ENCODE measurements around the gene OASL. TPM values are rescaled to one million over a fixed set of nuclear protein-coding genes. Genes with fewer than 3 reads are reported as not detected.

OASL gene
- total RNA-seq, 1 donor from 2014 or later = not detected

DNA sequence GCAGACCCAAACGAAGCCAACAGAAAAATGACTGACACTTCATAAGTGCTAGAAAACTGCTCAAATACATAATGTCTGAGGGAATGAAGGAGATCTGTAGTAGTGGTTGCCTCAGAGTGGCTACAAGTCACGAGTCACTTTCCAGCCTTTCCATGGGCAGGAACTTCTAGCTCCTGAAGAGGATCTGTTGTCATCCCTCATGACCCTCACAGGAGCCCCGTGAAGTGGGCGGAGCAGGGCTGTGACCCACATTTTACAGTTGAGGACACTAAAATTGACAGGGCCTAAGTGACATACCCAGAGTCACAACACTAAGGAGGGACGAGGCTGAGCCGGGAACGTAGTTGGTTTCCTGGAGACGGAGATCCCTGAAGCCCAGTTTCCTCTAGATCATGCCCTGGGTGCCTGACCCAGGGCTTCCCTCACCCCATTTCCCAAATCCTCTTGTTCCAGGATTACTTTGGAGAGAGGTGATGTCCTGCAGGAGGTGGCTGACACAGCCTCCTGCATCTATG is 47.8 kb upstream of the OASL start:
- Histone ChIP-seq H3F3A (ENCODE audit: low read depth) (no peaks in the 10 kb centered on the region), H3K36me3 (no peaks in the 10 kb centered on the region), H3K4me2 (no peak overlapping the region), H2AFZ (replicated peaks) (no peak overlapping the region), H3K9ac (no peak overlapping the region), H3K4me3 (no peak overlapping the region), H3K27me3 (no peaks in the 10 kb centered on the region), H3K79me2 (ENCODE audit: low read depth) (no peaks in the 10 kb centered on the region), H3K4me1 (no peaks in the 10 kb centered on the region), H3K9me3 (ENCODE audit: low read depth) (no peaks in the 10 kb centered on the region), H3K27ac (no peak overlapping the region), H4K20me1 (ENCODE audit: low read depth) (no peaks in the 10 kb centered on the region)
- Mint-ChIP-seq H3K9me3 (no peaks in the 10 kb centered on the region), H3K27ac (no peak overlapping the region), H3K36me3 (no peaks in the 10 kb centered on the region), H3K4me3 (no peak overlapping the region), H3K27me3 (ENCODE audit: insufficient read depth, low read depth) (peaks cover 10% of the 10 kb centered on the region), H3K4me1 (peaks cover 6% of the 10 kb centered on the region)
- no peak for DNase-seq (ENCODE audit: low spot score)
- TF ChIP-seq EZH2 (IDR thresholded peaks at IDR 0.05) = no peak
- TF ChIP-seq EZH2phosphoT487 (IDR thresholded peaks at IDR 0.05) = no peak
- TF ChIP-seq, protein P1, sequence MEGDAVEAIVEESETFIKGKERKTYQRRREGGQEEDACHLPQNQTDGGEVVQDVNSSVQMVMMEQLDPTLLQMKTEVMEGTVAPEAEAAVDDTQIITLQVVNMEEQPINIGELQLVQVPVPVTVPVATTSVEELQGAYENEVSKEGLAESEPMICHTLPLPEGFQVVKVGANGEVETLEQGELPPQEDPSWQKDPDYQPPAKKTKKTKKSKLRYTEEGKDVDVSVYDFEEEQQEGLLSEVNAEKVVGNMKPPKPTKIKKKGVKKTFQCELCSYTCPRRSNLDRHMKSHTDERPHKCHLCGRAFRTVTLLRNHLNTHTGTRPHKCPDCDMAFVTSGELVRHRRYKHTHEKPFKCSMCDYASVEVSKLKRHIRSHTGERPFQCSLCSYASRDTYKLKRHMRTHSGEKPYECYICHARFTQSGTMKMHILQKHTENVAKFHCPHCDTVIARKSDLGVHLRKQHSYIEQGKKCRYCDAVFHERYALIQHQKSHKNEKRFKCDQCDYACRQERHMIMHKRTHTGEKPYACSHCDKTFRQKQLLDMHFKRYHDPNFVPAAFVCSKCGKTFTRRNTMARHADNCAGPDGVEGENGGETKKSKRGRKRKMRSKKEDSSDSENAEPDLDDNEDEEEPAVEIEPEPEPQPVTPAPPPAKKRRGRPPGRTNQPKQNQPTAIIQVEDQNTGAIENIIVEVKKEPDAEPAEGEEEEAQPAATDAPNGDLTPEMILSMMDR (IDR thresholded peaks at IDR 0.05) = no peak

DNA sequence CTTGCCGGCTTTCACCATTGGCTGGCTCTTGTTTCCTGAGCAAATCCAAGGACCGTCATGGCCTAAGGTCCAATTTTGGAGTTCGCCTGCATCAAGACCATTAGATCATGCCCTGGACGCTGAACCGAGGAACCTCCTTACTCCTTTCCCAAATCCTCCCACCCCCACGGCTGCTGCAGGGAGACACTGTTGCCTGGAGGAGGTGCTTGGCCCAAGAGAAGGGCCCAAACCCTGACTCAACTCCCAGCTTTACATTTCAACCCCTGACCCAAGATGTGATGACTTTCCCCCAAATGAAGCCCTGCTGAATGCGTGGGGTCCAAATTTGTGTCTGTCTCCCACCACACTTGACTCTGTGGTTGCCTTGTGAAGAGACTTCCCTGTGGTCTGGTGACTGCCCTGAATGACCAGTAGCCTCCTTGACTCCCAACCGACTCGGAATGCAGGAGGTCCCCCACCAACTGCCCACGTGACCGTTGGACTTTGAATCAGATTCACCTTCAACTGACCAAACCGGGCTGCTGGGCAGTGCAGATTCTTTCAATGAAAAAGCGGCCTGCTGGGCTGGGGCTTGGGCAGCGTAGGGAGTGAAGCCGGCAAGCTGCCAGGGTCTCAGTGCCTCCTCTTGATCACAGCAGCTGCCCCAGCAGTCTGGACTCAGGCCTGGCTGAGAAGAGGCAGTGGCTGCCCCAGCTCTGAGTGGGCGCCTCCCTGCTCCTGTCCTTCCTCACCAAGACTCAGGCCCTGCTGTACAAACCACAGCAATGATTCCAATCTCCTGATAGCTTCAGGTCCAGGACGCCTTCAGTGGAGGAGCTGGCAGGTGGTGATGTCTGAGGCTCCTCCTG is 46.7 kb upstream of the OASL start:
- H3K27me3 Mint-ChIP-seq (ENCODE audit: insufficient read depth, low read depth) = peaks cover 5% of the 10 kb centered on the region
- no peak overlapping the region for H3K4me2 ChIP-seq
- no peaks in the 10 kb centered on the region for H3K9me3 ChIP-seq (ENCODE audit: low read depth)
- H3K27ac Mint-ChIP-seq = no peak overlapping the region
- no peaks in the 10 kb centered on the region for H3K4me1 ChIP-seq
- H3K79me2 ChIP-seq (ENCODE audit: low read depth) = no peaks in the 10 kb centered on the region
- no peaks in the 10 kb centered on the region for H4K20me1 ChIP-seq (ENCODE audit: low read depth)
- H3K9ac ChIP-seq = no peak overlapping the region
- DNase-seq (ENCODE audit: low spot score) = no peak
- no peak overlapping the region for H2AFZ ChIP-seq (replicated peaks)
- TF ChIP-seq EZH2 (IDR thresholded peaks at IDR 0.05) = no peak
- TF ChIP-seq, protein P1 (IDR thresholded peaks at IDR 0.05) = no peak
- TF ChIP-seq EZH2phosphoT487 (IDR thresholded peaks at IDR 0.05) = no peak
- no peak overlapping the region for H3K27ac ChIP-seq
- H3K4me3 ChIP-seq = no peak overlapping the region
- no peaks in the 10 kb centered on the region for H3K4me1 Mint-ChIP-seq
- H3F3A ChIP-seq (ENCODE audit: low read depth) = no peaks in the 10 kb centered on the region
- no peaks in the 10 kb centered on the region for H3K36me3 ChIP-seq
- H3K9me3 Mint-ChIP-seq = no peaks in the 10 kb centered on the region
- no peaks in the 10 kb centered on the region for H3K27me3 ChIP-seq
- H3K4me3 Mint-ChIP-seq = no peak overlapping the region
- H3K36me3 Mint-ChIP-seq = no peaks in the 10 kb centered on the region

DNA sequence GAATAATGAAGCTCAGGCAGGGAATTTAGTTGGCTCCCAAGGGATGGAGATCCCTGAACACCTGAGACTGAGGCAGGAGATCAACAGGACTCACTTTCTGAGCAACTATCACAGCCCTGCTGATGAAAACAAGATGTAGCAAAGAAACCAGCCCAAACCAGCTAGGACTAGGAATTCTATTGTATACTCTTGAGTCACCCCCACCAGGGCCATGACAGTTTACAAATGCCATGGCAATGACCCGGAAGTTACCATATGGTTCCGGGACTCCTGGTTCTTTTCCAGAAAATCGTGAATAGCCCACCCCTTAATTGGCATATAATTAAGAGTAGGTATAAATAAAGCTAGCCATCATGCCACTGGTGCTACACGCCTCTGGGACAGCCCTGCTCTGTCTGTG is 46.0 kb upstream of the OASL start:
- no peak for DNase-seq (ENCODE audit: low spot score)
- H3K27me3 Mint-ChIP-seq (ENCODE audit: insufficient read depth, low read depth) = peaks cover 6% of the 10 kb centered on the region
- no peak overlapping the region for H3K4me2 ChIP-seq

More for the DNA sequence above, 46.0 kb upstream of the OASL start:
- H4K20me1 ChIP-seq (ENCODE audit: low read depth) = no peaks in the 10 kb centered on the region
- no peak overlapping the region for H3K27ac ChIP-seq
- H3F3A ChIP-seq (ENCODE audit: low read depth) = no peaks in the 10 kb centered on the region
- no peaks in the 10 kb centered on the region for H3K4me1 ChIP-seq
- H2AFZ ChIP-seq (replicated peaks) = no peak overlapping the region
- no peaks in the 10 kb centered on the region for H3K9me3 Mint-ChIP-seq
- no peak overlapping the region for H3K4me3 Mint-ChIP-seq
- H3K27ac Mint-ChIP-seq = no peak overlapping the region
- no peaks in the 10 kb centered on the region for H3K9me3 ChIP-seq (ENCODE audit: low read depth)
- no peaks in the 10 kb centered on the region for H3K79me2 ChIP-seq (ENCODE audit: low read depth)
- no peaks in the 10 kb centered on the region for H3K4me1 Mint-ChIP-seq
- H3K36me3 Mint-ChIP-seq = no peaks in the 10 kb centered on the region
- no peaks in the 10 kb centered on the region for H3K27me3 ChIP-seq
- no peak overlapping the region for H3K9ac ChIP-seq
- H3K4me3 ChIP-seq = no peak overlapping the region
- no peak for TF ChIP-seq EZH2 (IDR thresholded peaks at IDR 0.05)
- TF ChIP-seq EZH2phosphoT487 (IDR thresholded peaks at IDR 0.05) = no peak
- TF ChIP-seq, protein P1 (IDR thresholded peaks at IDR 0.05) = no peak
- no peaks in the 10 kb centered on the region for H3K36me3 ChIP-seq
